NOMO-1 (cell line): ENCODE results near the gene TPSD1.

ENCODE experiments used
- DNase-seq, 2 experiments: peaks; one replicate each; lab custom pipeline; 2025; ENCODE audit not compliant: unreplicated experiment in 2 of 2; lab: John Stamatoyannopoulos, UW

TPSD1 gene

GRCh38 chr16:1297018-1297696 is 41.3 kb downstream of the TPSD1 start:
- peak in 1 of 2 experiments; percentile 17 for DNase-seq

GRCh38 chr16:1298406-1298805 is 42.5 kb downstream of the TPSD1 start:
- DNase-seq, result no peak

GRCh38 chr16:1299012-1299867 is 43.4 kb downstream of the TPSD1 start:
- no peak for DNase-seq

GRCh38 chr16:1299868-1300203 is 44.0 kb downstream of the TPSD1 start:
- DNase-seq, result no peak

- DNase-seq, result peak; percentile 35 to 53
These were observed 45.0 kb downstream of the TPSD1 start for GRCh38 chr16:1300664-1301476.

- no peak for DNase-seq
These were observed 45.7 kb downstream of the TPSD1 start for GRCh38 chr16:1301562-1301961.

GRCh38 chr16:1305823-1306222 is 50.0 kb downstream of the TPSD1 start:
- DNase-seq, result no peak

- DNase-seq, result no peak
These were observed 50.5 kb downstream of the TPSD1 start for GRCh38 chr16:1306334-1306733.

GRCh38 chr16:1308036-1308976 is 52.4 kb downstream of the TPSD1 start:
- DNase-seq, result peak; percentile 62 to 64
